Stimulated activated naive CD8-positive, alpha-beta T cell treated with anti-CD3 and anti-CD28 coated beads, Interleukin-15, Interleukin-2, amounts not matched to agents 100 U/mL and 50 U/mL, for 24 hours (primary cell): Measurements from ENCODE around the gene METTL6.
A peak's percentile ranks its signal among the peaks of the same experiment; 100 is the strongest.
"Not testable (repeated sequence)": the region's sequence is repeated elsewhere in the genome, so short reads cannot be mapped to it uniquely, and the experiment has no call there.

ENCODE experiments used
- ATAC-seq: fragments of 150-1000 bp; cut with Tn5 transposase; one replicate; pipeline ENCODE4 v1.10.0; 2021
- DNase-seq: peaks from one replicate; pipeline ENCODE4 v3.0.0; 2021

Gene METTL6, protein sequence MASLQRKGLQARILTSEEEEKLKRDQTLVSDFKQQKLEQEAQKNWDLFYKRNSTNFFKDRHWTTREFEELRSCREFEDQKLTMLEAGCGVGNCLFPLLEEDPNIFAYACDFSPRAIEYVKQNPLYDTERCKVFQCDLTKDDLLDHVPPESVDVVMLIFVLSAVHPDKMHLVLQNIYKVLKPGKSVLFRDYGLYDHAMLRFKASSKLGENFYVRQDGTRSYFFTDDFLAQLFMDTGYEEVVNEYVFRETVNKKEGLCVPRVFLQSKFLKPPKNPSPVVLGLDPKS

DNA sequence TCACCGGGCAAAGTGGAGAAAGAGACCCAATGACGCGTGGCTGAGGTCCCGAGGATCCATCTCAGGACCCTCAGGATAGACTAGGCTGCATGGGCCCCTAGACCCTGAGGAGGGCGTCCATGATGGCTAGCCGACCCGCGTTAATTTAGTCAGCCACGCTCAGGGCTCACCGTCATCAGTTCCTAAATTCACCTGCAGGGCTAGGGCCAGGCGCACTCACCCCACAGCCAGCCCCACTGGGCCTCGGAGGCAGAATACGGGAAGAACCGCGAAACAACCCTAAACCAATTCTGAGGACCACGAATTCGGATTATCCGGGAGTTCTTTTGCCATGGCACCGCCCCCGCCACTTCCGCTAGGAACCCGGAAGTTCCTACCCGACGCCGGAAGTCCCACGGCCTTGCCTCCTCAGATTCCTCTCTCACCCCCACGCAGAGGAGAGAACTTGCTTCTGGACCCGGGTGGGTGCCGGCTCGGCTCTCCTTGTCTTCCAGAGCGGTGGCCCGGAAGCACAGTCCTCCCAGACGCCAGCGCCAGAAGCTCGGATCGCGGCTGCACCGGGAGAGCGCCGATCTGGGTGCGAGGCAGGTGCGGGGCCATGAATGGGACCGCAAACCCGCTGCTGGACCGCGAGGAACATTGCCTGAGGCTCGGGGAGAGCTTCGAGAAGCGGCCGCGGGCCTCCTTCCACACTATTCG, at the start of gene METTL6, which contains the start of gene EAF1:
TSS of gene METTL6 (minus strand) at position 363 of the 699 bp plus-strand sequence. CDS start 1,033 bp downstream, outside the sequence.
TSS of gene EAF1 (plus strand) at position 417 of the 699 bp plus-strand sequence. CDS start at position 599, 182 bp downstream.
- DNase-seq: peak; percentile 90
- peak; percentile 91 for ATAC-seq

DNA sequence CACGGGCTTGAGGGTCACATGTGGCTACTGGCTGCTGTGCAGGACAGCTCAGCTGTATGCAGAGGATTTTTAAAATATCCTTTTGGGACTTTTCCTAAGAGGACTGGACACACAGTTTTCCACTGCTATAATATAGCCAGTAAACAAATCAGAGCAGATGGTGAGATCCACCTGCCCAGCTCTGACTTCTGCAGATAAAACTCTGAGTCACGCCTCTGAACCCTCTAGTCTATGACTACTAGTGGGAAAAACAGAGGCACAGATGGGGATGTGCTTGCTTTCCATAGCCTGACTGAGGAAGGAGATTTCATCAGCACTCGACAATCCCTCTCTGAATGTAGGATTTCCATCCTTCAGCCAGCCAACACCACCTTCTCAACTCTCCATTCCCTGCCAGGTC, 49.0 kb upstream of the METTL6 start:
- no peak for ATAC-seq
- DNase-seq: no peak

DNA sequence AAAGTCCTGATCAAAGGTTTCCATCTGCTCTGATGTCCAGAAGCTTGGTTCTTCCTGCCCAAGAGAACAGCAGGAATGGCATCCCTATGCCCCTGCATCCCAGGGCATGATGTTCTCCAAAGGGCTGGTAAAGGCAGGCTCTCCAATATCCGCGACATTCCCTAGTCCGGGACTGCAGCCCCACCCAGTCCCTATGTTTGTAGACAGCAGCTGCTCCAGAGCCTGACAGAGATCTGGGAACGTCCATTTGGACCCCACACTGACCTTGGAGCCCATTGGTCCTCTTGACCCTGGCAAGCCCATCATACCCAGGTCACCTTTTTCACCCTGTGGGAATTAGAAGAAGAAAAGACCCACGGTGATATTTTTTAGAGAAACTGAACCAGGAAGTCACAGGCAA, 47.8 kb upstream of the METTL6 start:
- DNase-seq (no peak), ATAC-seq (no peak)

DNA sequence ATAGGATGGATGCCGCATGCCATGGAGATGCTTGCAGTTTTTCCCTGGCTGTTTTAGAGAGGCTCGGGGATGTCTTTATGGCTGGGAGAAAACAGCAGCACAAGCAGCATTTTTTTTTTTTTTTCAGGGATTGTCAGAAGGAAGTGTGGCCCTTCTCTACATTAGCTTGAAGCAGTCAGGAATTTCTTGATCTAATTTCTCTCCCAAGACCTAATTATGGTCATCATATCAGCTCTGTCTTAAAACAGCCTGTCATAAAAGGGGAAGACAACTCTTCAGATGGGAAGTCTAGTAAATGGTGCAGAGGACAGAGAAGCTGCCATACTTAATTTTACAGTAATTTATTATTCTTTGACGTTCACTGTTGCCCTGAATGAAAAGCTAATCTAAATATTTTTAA, 44.5 kb upstream of the METTL6 start:
- ATAC-seq: no peak

DNA sequence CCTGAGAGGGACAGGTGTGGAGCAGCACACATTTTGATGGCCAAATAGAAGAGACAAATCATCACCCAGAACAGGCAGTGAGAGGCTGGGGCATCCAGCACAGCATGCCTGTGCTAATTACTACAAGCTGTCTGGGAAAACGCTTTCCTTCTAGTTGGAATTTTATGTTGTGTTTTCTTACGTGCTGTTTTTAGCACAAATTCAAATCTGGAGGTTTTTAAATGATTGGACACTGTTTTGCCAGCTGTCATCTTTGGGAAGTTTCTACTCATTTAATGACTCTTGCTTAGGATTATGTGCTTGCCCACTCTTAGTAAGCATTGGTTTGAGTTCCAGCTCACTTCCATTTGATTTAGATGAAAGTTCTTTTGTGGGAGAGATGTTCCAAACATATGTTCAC, 43.5 kb upstream of the METTL6 start:
- no peak for ATAC-seq
- DNase-seq: no peak

More for the DNA sequence above, 44.5 kb upstream of the METTL6 start:
- no peak for DNase-seq

DNA sequence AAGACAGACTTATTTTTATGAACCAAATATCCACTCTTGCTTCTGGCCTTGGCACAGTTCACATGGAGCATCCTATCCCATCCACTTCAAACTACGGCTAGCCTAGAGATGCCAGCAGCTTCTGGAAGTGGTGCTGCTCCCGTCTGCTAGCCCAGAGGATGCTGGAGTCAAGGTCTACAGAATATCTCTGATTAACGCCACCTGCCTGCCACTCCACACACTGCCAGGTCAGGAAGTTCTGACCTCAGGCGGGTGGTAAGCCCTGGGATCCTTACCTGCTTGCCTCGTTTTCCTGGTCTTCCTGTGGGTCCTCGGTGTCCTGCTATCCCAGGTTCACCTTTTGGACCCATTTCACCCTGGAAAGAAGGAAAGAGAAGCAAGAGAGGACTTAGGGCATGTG, 42.9 kb upstream of the METTL6 start:
- DNase-seq (no peak), ATAC-seq (no peak)

DNA sequence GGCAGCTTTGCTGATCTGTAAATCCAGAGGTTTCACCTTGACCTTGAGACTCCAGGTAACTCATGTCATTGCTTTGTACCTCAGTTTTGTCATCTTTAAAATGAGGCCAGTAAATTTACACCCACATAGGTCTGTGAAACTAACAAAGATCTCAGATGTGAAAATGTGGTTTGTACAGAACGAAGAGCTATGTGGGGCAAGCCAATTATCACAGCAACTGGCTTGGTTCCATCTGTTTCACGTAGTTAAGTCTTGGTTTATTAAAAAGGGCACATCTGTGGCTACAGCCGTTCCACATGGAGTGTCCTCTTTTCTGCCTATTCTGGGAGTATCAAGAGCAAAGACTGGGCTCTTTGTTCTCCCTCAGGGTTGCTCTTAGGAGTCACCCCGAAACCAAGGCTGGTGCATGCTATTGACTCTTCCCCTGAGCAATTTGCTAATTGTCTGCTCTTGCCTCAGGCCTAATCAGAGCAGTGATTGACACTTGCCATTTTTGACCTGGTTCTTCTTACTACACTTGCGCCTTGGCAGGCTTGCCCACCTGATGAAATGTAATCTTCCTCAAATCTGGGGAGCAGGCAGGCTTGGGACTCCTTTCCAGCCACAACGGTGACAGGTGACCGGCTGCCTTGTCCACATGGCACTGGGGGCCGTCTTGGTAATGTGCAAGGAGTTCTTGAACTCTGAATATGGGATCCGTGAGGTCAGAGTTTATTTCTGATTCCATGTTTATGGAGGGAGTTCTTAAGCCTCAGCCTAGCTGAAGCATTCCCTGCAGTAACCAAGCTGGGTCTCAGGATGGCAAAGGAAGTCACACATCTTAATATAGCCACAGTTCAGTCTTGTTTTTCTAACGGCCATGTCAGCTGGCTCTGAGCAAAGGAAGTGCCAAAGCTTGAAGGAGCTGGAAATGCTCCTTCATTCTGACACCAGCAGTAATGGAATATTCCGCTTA, 40.2 kb upstream of the METTL6 start:
- ATAC-seq: no peak

DNA sequence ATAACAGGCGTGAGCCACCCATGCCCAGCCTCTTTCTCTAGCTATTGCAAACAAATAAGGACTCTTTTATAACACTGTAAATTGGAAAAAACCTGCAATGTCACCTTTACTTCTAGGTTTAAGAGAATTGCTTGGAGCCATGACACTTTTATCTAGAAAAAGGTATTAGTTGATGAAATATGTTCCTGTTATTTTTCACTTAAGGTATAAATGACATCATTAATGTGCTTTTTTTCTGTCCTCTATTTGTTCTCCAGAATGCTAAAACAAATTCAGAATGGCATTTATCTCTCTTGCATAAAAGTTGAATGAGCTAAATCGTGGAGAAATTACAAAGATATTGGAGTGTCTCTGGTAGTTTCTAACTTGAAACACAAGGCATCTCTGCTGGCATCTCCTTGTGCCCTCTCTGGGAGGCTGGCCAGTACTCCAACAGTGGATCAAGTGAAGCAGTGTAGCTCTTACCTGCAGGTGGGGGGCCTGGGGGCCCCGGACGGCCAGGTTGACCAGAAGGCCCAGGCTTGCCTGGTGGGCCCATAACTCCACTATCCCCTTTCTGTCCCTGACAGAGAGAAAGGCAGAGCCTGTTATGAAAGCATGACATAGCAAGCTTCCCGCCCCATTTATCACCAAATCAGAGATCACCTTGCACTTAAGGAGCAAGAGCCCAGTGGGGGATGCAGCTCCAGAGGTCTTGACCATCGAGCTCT, 38.7 kb upstream of the METTL6 start:
- no peak for ATAC-seq
- DNase-seq: no peak

More for the DNA sequence above, 40.2 kb upstream of the METTL6 start:
- no peak for DNase-seq

DNA sequence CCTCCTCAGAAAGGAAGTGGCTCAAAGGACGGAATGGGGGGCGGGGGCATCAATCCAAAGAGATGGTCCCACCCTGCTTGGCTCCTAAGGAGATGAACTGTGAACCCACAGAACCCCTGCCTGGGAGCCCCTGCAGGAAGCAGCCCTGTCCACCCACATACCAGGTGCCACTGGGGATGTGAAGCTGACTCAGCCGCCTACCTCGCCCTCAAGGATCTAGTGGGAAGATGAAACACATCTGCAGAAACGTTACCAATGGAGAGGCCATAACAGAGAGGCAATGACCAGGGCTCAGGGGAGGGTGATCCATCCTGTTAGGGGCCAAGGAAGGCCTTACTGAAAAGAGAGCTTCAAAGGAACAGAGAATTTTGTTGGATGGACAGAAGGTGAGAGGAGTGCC, 35.1 kb upstream of the METTL6 start:
- ATAC-seq: no peak
- DNase-seq: no peak

DNA sequence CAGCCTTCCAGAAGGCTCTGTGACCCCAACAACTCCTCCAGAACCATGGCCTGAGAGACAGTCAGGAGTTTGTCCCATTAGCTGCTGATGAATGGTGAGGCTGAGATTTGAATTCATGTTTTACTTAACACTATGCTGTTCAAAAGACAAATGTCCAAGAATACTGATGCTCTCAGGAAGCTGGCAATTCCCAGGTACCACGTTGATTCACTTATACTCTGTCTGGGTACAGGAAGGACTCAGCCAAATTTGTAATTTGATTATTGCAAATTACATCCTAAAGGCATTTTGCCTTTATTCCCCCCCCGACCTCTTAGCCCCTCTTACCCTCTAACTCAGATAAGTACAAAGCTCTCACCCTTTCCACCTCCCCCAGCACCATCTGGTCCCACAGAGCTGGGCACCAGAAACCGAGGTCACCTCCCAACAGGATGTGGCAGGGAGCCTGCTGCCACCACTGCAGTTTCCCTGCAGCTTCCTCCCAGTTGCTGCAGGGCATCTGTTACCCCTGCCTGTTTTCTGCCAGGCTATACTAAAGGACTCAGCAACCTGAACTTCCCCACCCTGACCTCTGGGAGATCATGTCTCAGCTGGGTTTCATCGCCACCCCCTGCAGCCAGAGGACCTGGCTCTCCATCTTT, 33.7 kb upstream of the METTL6 start:
- ATAC-seq (peak; percentile 40), DNase-seq (no peak)

DNA sequence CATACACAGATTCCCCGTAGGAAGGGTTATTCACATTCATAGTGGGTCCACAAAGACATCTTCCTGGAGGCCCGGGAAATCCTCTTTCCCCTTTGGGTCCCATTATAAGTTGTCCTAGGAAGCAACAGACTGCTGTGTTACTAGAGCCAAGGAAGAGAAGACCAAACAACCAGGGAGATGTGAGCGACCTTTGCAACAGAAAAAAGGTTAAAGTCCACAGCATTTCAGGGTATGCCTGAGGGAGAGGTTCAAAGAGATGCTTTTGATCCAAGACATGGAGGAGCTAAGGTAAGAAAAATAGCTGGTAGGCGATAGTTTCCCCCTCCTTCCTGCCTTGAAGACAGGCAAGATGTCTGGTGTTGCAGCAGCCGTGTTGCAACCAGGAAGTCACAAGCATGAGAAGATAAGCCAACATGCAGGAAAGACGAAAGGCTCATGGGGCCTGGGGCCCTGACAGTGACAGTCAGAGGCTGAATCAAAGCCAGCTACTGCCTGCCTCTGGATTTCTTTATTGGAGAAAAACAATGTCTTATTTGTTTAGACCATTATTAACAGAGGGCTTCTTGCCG, 31.0 kb upstream of the METTL6 start:
- DNase-seq (no peak), ATAC-seq (no peak)

DNA sequence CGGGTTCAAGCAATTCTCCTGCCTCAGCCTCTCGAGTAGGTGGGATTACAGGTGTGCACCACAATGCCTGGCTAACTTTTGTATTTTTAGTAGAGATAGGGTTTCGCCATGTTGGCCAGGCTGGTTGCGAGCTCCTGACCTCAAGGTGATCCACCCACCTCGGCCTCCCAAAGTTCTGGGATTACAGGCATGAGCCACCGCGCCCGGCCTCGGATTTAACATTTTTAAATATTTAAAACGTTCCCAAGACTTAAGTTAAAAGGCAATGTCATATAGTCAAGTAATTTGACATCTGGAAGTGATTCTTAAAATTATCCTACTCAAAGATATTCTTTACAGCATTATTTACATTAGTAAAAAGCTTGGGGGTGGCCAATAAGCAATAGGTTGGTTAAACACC, 29.6 kb upstream of the METTL6 start:
- ATAC-seq: not testable (repeated sequence)

DNA sequence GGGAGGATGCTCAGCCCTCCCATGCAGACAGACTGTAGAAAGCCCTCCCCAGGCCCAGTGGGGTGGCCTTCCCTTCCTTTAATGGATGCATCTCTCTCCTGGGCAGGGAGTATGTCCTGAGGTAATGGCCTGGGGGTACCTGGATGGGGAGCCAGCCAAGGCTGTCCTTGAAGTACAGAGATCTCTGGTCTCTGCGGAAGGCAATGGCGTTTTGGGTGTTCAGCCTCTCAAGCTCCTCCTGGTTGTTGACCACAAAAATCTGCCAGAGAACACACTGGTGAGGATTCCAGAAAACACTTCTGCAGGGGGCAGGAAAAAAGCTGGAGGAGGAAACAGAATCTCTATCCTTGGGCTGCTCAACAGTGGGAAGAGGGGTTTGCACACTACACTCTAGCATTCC, 29.0 kb upstream of the METTL6 start:
- ATAC-seq (no peak), DNase-seq (no peak)

More for the DNA sequence above, 29.6 kb upstream of the METTL6 start:
- not testable (repeated sequence) for DNase-seq

DNA sequence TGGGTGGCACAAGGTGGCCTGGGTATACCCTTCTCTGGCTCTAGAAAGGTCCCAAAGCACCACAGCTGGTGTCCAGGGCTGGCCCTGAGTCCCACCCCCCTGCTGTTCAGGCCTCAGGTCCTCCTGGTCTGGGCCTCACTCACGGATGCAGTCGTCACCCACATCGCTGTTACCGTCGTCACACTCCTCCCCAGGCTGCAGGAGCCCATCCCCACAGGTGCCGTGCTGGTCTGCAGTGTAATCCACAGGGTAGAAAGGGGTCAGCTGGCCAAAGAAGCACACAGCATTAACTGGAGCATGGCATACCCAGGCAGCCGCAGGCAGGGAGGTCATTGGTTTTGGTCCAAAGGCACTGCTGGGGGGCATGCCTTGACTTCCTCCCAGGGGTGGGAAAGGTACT, 28.4 kb upstream of the METTL6 start:
- DNase-seq (no peak), ATAC-seq (no peak)

DNA sequence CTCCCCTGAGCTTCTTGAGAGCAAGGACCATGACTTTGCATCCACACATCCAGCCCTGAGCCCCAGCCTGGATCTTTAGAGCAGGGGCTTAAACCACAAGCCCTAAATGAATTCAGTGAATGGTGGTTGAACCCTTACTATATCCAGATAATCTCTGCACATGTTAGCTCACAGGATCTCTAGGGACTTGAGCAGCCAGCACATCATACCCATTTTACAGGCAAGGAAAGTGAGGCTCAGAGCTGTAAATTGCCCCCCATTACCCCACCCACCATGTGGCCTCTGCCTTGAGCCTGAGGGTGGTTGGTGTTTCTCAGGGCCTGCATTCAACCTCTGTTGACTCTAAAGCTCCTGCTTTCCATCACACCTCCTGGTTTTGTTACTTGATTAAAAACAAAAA, 27.6 kb upstream of the METTL6 start:
- DNase-seq: no peak
- no peak for ATAC-seq

DNA sequence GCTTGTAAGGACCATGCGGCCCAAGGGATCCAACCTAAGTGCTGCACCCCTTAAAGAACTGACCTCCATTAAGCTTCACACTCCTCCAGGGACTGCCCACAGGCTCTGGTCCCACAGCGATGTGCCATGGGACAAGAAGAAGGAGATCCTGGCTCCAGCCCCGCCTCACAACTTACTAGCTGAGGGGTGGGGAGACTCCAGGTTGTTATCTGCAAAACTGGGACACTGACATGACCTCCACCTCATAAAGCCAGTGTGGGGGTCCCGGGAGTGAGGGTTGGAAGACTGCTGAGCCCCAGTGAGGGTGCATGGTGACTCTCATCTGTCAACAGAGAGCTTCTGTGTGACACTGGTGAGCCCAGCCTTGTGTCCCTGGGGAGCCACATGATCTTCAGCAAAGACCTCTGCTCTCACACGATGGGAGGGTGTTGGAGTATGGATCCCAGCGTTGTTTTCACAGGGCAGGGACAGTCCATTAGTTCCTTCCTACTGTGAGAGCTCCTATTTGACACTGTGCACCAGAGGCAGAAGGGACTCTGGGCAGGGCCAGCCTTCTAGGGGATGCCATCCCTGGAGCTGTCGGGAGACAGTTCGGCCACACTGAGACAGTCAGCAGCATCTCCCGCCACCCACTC, 26.8 kb upstream of the METTL6 start:
- no peak for DNase-seq
- no peak for ATAC-seq

DNA sequence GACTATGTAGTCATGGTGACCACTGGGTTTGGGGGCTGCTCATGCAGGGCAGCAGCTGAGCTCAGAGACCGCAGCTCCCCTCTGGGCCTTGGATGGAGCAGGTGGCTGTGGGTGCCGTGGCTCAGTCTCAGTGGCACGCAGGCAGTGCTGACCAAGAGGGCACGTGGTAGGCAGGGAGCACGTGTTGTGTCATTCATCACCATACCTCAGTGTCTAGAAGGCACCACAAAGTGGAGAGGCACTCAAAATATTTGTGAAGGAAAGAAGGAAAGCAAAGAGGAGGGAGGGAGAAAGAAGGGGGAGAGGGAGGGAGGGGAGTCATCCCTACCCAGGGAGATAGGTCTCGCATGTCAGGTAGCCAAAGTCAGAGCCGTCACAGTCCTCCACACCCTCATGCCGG, 26.2 kb upstream of the METTL6 start:
- no peak for ATAC-seq

DNA sequence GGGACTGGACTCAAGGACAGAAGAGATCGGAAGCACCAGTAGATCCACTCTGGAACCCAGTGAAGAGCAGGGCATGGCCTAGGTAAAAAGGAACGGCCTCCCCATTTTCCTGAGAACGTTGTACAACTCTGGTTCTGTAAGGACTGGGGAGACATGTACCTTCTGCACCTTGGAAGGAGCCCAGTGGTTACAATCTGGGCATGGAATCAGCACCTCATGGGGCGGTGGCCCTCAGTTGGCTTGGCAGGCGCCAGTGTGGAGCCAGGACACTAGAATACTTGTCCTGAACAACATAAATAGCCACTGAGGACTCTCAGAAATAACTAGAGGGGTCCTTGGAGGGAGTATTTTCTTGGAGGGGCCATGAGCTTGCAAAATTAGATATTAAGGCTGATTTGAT, 25.6 kb upstream of the METTL6 start:
- no peak for ATAC-seq
- DNase-seq: no peak

More for the DNA sequence above, 26.2 kb upstream of the METTL6 start:
- no peak for DNase-seq

DNA sequence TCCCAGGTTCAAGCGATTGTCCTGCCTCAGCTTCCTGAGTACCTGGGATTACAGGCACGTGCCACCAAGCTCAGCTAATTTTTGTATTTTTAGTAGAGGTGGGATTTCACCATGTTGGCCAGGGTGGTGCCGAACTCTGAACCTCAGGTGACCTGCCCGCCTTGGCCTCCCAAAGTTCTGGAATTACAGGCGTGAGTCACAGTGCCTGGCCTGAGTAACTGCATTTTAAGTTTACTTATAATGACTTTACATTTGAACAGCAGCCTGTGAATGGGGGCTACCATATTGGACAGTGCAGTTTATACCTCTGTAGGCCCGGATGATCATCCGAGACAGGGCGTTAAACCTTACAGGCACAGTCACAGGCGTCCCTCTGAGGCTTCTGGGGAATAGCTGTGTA, 24.8 kb upstream of the METTL6 start:
- no peak for DNase-seq
- no peak for ATAC-seq
